ENCODE data around the gene FOXC1.

The FOXC1 gene

GRCh38 chr6:1584996-1585668, 24.6 kb upstream of the FOXC1 start:
- no peak for DNase-seq

DNA sequence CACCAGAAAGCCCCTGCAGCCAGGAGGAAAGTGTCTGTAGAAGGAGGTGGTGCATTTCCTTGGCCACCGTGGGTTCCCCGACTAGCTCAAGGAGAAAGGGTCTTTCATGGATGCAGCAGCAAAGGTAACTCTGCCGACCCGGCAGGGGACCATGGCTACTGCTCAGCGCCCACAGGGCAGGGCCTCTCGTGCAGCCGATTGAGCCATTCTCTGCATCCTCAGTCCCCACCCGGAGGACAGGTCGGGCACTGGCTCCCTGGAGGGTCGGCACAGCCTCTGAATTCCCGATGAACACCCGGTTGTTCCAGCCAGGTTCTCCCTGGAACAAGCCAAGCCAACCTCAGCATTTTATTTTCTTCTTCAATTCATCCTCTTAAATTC, 24.1 kb upstream of the FOXC1 start:
- DNase-seq, result no peak

DNA sequence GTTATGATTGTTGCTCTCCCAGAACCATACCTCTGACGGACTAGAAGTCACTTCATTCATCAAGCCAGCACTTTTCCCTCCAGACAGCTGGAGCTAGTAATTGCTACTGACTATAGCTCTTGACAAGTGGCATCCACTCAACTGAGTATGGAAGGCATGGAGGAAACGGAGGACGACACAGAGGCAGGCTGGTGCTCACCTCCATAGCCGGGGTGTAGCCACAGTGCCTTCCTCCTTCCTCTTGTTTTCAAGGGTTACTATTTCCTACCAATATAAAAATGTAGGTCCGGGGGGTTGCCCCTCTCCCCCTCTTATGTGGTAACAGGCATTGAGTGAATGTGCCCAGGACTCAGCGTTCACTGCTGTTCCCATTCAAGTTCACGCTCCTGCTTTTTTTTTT, 23.5 kb upstream of the FOXC1 start:
- DNase-seq, result no peak

- no peak for DNase-seq
These were observed 22.8 kb upstream of the FOXC1 start for GRCh38 chr6:1586861-1587450.

DNA sequence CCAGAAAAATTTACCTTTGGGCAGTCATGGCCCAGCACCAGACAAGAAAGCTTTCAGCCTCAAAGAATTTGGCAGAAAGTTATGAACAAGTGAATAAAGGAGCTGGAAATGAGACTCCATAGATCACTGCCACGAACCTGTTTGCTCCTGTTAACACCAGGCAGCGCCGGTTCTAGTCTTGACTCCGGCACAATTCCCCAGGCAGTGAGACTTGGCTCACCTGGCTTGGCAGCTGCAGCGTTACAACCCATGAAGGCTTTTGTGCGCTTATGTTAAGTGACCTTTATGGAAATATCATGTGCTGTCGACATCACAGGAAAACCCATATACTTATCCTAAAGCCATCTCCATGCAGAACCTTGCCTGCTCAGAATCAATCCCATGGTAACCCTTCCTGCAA, 22.2 kb upstream of the FOXC1 start:
- DNase-seq, result no peak

DNA sequence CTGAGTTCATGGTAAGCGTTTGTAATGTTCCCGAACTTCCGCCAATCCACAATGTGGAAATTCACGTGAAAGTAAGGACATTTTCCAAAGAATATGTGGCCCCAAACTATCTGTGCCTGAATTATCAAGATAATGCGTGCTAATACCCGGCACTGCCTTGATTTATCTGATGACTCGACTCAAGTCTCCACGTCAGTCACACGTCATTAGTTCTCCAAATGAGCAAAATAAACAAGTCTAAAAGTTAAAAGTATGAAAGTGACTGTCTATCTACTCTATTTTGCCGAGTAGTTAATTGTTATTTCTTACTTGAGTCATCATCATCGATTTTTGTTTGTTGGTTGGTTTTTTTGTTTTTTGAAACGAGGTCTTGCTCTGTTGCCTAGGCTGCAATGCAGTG, 21.7 kb upstream of the FOXC1 start:
- no peak for DNase-seq

DNA sequence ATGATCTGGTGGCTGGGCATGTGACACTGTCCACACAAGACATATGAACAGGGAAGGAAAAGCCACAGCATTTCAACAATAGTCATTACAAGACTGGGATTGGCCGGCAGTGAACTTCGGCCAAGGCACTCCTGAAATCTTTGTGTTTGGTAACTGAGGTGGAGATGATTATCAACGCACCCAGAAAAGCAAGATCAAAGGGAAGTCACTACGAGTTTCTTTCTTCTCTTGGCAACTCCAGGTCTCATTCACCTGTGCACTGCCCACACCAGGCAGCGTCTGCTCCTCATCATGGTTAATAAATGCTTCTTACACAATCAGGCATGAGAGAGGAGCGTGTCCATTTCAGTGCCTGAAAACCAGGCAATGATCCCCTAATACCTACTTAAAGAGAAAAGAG, 20.5 kb upstream of the FOXC1 start:
- no peak for DNase-seq

DNA sequence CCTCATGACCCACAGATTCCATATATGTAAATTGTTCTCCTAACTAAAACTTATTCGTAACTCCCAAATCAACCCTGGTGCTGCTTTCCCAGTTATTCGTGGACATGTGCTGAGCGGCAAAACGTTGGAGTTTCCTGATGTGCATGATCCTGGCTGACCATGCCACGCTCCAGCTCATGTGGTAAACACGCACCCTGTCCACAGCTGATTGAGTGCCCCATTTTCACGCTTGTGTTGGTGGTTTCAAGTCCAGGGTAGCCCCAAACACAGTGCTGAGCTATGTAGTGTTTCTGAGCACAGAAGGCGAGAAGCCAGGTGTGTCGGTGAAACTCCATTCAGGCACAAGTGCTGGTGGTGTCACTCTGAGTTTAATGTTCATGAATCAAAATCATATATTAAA, 19.1 kb upstream of the FOXC1 start:
- no peak for DNase-seq

- DNase-seq, result no peak
These were observed 18.5 kb upstream of the FOXC1 start for GRCh38 chr6:1591243-1591642.

GRCh38 chr6:1591926-1592325, 17.8 kb upstream of the FOXC1 start:
- DNase-seq, result no peak

DNA sequence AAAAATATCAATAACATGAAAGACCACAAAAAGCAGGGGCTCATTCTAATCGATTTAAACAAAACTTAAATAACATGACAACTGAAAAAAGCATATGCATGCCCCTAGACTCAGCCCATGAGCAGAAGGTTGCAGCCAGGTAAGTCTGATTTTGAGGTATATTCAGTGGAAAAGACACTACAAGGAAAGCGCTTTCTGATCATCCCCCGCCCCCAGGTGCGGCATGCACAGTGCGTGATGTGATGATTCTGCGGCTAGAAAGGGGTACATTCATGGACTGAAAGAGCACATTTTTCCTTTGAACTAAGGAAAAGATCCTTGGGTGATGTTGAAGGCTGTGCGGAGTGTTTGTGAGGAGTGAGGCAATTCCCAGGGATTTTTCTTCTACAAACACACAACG, 16.9 kb upstream of the FOXC1 start:
- no peak for DNase-seq

DNA sequence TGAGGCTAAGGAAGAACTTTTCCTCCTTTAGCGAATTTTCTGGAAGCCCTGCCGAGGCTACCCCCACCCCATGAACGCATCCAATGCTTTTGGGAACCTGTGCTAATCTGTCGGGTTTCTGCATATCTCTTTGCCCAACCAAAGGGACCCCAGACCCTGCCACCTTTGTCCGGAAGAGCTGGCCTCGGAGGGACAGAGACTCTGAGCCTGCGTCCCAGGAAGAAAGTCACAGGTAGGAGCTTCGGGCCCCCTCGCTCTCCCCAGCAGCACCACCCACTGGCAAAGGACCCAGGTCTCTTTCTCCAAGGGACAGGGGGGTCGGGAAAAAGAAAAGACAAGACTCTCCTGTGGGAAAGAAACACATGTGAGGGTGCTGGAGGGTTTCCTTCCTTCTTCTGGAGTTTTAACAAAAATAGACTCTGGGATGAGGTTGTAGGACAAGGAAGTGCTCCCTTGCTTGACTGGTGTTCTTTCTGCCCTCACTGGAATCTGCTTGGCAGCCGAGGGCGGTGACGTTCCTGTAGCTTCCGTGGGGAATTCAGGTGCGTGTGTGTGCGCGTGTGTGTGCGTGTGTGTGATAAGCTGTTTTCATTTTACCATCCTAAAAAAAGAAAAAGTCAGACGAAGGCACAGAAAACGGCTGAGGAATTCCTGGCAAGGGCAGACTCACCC, 16.3 kb upstream of the FOXC1 start:
- no peak for DNase-seq

- no peak for DNase-seq
These were observed 15.8 kb upstream of the FOXC1 start for GRCh38 chr6:1593958-1594314.

DNA sequence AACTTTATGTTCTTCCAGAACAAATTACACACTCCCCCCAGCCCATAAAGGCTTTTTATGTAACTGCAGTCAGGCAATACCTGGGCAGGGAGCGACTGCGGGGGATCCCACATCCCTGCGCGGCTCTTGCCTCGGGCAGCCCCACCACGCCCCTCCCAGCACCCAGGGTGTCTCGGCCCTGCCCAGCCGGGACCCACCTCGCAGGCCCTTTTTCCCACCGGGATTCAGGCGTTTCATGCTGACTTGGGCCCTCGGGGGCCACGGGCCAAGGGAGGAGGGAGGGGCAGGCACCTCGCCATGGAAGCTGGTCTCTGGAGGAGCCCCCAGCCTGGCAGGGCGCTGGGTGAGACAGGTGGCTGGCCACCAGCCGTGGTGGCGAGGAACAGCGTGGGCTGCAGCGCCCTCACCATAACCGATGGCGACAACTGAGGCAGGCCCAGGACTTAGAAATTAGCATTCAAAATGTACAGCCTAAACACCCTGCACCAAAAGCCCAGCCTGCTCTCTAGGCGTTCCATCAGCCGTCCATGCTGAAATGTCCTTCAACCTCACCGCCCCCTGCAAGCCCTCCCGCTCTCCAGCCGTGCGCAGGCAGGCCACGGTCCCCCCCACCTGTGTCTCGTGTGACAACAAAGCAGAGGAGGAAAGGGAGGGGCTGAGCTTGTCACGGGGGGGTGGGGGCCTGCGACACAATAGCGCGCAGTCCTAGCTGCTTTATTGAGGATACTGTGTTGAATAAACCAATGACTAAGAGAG, 15.1 kb upstream of the FOXC1 start:
- no peak for DNase-seq

DNA sequence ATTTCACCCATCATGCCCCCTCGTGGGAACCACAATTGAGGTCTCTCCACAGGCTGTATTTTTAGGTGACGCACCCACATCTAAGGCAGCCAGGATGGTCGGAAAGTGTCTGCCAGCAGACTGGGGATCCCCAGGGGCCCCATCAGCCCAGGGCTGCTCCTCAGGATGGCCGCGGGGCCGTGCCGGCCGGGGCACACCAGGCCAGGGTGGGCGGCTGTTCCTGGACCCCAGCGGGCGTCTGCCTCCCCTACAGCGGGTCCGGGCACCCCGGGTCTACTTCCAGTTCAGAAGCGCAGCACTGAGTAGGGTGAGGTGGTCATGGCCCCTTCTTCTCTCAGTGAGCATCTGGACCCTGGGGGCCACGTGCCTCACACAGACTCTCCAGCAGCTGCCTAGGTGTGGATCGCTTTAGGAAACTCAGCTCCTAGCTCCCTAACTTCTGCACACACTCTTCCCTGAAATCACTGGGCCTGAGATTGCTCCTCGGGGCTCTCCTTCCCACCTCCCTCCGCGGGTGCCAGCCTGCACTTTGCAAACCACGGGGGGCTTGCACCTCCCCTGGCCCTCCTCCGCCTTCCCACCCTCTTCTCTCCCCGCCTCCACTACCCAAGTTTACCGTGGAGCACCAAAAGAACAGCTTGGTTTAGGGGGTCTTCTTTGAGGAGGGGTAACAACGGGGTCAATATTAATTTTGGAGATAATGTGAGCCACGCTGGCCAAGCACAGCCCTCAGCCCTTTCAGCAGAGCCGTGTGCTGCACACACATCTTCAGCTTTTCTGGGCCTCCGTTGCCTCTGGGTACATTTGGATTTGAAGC, 14.2 kb upstream of the FOXC1 start:
- no peak for DNase-seq

- no peak for DNase-seq
These were observed 13.4 kb upstream of the FOXC1 start for GRCh38 chr6:1596088-1596852.

- no peak for DNase-seq
These were observed 12.5 kb upstream of the FOXC1 start for GRCh38 chr6:1597121-1597744.

GRCh38 chr6:1597924-1598323, 11.8 kb upstream of the FOXC1 start:
- DNase-seq, result no peak

GRCh38 chr6:1598433-1598832, 11.3 kb upstream of the FOXC1 start:
- DNase-seq, result no peak

DNA sequence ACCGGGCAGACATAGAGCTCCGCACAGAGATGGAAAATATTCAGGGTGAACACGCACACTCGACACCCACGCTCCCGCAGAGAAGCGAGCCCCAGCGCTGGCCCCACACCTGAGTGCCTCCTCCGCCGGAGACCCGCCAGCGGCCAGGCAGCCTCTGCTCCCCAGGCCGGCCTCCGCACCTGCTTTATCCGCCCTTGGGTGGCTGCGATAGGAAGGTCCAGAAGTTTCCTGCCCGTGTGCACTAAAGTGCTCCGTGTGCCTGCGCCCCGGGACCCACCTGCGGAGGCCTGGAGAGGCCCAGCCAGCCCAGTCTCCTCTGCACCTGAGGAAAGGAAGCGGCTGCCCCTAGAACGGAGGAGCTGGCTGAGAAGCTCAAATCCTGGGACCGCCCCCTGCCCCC, 10.8 kb upstream of the FOXC1 start:
- no peak for DNase-seq

DNA sequence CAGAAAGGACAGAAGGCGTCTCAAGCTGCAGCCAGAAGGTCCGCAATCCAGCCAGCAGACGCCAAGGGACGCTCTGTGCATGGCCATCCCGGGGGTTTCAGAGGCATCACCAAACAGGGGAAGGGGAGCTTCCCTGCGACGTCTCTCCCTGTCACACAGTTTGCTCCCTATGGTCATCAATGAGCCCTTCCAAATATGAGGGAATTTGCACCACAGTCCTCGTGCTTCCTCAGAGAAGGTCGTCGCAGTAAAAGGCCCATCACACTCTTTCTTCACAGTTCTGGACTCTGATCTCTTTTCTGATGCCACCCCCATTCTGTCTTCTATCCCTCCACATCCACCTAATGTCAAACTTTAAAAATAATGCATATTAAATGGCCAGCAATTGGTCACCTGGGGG, 10.2 kb upstream of the FOXC1 start:
- no peak for DNase-seq

All from SIG-M5 (cell line).